ENCODE data around the gene PRKCE.

PRKCE gene

DNA sequence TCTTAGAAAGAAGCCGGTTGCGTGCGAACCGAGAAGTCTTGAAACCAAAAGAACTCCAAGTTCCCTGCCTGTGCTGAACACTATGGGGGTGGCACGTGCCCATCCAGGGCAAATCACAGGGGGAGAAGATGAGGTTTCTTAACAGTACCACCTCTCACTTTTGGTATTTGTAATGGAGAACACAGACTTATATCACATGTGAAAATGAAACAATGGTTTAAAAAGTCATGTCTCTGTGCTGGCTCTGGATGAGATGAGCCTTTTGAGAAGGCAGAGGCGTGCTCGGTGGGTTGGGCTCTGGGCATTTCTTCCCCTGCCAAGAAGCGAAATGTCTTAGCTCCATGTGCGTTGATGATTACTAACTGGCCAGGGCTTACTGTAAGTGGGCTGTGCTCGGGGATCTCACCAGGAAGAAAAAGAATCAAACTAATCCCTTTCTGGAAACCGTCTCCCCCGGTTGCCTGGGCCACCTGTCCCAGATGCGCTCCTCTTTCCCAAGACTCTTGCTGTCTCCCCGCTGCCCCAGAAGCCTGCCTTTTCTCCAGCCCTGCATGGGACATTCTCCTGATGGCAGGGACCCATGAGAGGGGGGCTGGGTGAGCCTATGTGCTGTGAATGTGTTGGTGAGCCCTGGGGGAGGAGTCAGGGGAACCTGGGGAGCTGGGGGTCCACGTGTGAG, 252.9 kb downstream of the PRKCE start:
- no peak overlapping the region for H3K27ac ChIP-seq
- DNase-seq (ENCODE audit: low spot score) = no peak
- CTCF ChIA-PET = interaction anchor here (0.6 kb wide), 1 partner anchor 774 kb away, joined by 4 read pairs; no protein-coding TSS in a partner anchor
- TF ChIP-seq, protein P1, sequence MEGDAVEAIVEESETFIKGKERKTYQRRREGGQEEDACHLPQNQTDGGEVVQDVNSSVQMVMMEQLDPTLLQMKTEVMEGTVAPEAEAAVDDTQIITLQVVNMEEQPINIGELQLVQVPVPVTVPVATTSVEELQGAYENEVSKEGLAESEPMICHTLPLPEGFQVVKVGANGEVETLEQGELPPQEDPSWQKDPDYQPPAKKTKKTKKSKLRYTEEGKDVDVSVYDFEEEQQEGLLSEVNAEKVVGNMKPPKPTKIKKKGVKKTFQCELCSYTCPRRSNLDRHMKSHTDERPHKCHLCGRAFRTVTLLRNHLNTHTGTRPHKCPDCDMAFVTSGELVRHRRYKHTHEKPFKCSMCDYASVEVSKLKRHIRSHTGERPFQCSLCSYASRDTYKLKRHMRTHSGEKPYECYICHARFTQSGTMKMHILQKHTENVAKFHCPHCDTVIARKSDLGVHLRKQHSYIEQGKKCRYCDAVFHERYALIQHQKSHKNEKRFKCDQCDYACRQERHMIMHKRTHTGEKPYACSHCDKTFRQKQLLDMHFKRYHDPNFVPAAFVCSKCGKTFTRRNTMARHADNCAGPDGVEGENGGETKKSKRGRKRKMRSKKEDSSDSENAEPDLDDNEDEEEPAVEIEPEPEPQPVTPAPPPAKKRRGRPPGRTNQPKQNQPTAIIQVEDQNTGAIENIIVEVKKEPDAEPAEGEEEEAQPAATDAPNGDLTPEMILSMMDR (conservative IDR thresholded peaks at IDR 0.05; ENCODE audit: low read depth) = no peak
- POLR2A ChIA-PET (ENCODE audit: low non-redundant PET) = no interaction called here

DNA sequence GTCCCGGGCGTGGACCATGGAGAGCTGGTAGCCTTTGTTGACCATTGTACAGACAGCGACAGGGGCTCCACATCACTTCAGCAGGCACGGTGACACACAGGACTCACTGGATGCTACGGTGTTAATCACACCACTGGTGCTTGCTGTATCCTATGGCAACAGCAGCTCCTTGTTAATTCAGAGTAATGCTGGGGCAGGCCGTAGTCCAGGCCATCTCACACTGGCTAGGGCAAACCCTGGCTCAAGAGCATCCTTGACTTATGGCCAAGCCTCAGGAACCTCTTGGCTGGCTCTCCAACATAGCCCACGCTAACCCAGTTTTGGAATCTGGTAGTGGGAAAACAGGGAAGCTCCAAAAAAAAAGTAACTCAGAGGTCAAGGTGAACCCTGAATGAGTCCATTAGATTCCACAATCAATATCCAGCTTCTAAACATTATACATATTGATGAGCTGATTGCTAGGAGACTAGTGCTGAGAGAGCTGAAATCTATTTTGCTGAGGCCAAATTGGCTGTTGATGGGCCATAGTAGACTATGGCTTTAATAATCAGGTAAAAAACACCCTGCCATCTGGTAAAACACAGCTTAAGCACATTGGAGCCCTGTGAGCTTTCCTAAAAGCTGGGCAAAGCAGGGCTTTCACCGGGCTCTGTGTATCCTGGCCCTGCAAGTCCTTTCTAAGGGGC, 253.6 kb downstream of the PRKCE start:
- ChIA-PET CTCF (interaction anchor here (0.6 kb wide), 3 partner anchors 24 to 773 kb away, joined by 4 to 6 read pairs (median 4); no protein-coding TSS in a partner anchor), POLR2A (ENCODE audit: low non-redundant PET) (no interaction called here)
- no peak for DNase-seq (ENCODE audit: low spot score)
- TF ChIP-seq, protein P1 (conservative IDR thresholded peaks at IDR 0.05; ENCODE audit: low read depth) = no peak
- no peak overlapping the region for H3K27ac ChIP-seq

DNA sequence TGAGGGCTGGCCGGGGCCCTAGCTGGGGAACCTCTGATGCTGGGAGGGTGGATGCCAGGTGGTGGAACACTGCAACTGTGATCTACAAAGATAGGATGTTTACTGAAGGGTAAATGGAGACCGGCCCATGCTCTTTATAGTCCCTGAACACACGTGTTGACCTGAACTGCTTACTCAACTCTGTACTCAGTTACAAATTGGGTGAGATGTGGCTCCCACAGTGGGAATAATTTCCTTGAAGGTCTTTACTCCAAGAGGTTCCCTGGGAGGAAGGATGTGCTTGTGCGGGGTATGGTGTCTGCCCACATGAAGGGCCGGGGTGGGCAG, 254.1 kb downstream of the PRKCE start:
- TF ChIP-seq, protein P1 (conservative IDR thresholded peaks at IDR 0.05; ENCODE audit: low read depth) = no peak
- POLR2A ChIA-PET (ENCODE audit: low non-redundant PET) = no interaction called here
- CTCF ChIA-PET = interaction anchor here (0.6 kb wide), 2 partner anchors 23 to 180 kb away, joined by 4 to 6 read pairs; no protein-coding TSS in a partner anchor
- no peak overlapping the region for H3K27ac ChIP-seq
- DNase-seq (ENCODE audit: low spot score) = no peak

DNA sequence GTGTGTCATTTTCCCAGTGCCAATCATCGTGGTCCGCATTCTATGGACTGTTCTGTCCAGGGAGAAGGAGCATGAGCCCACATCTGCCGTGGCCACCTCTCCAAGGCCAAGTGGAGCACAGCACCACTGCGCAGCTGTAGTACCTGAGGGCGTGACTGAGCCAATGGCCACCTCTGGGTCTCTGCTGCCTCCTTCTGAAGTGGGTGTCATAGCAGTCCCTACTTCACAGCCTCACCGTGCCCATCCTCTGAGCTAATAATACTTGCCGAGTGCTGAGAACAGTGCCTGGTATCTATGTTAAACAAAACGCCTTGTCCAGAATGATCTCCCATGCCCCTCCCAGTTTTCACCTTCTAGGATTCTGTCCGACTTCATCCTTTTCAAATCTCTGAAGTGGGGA, 256.1 kb downstream of the PRKCE start:
- no peak overlapping the region for H3K27ac ChIP-seq
- ChIA-PET POLR2A (ENCODE audit: low non-redundant PET) (no interaction called here), CTCF (no interaction called here)
- TF ChIP-seq, protein P1 (conservative IDR thresholded peaks at IDR 0.05; ENCODE audit: low read depth) = no peak
- DNase-seq (ENCODE audit: low spot score) = no peak

DNA sequence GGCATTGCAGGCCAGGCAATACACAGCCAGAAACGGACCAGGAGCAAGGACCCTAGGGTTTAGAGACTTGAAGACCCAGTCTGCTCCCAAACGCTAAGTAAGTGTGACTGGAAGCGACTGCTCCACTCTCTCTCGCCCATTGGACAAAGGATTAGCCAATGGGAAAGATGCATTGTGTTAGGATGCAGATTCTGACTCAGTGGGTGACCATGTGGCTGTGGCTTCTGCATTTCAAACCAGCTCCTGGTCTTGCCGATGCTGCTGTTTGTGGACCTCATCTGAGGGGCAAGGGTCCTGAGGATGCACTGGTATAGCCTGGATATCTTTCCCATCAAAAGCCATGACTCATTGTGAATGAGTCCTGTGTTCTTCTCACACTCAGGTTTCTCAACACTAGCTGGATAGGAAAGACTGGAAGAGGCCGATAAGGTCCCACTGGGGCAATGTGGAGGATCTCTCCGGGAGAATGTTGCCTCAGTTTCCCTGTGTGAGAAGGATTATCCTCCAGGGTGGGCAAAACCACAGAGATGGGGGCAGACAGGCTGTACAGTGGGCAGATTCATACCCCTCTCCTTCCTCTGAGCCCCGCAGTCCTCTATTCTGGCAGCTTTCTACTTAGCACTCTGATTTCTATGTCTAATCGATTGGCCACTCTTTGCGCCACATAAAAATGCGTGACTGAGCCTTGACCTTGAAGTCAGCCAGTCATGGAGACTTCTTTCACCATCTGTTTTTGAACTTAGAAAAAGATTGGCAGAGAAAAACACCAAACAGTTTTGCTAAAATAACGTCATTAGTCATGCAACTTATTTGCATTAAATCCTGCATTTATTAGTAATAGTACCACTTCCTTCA, 257.1 kb downstream of the PRKCE start:
- ChIA-PET CTCF (no interaction called here), POLR2A (ENCODE audit: low non-redundant PET) (no interaction called here)
- H3K27ac ChIP-seq = no peak overlapping the region
- no peak for DNase-seq (ENCODE audit: low spot score)
- TF ChIP-seq, protein P1 (conservative IDR thresholded peaks at IDR 0.05; ENCODE audit: low read depth) = no peak

DNA sequence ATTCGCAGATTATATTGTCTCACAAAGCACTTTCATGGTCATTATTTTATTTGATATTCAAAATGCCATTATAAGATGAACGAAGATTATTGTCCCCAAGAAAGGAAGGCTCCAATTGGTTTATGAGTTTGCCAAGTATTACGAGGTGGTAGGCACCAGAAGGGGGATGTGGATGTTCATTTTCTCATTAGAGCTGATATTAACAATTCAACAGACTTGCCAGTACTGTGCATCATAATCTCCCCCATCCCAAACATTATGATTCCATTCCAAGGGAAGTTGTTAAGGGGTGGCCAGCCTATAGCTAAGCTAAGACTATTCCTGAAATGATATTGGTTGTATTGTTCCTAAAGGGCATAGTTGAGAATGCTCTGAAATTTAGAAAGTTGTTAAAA, 257.7 kb downstream of the PRKCE start:
- ChIA-PET POLR2A (ENCODE audit: low non-redundant PET) (no interaction called here), CTCF (interaction anchor here (0.6 to 0.7 kb wide), 3 partner anchors 124 to 1623 kb away, joined by 3 to 5 read pairs (median 4); no protein-coding TSS in a partner anchor)
- TF ChIP-seq, protein P1 (conservative IDR thresholded peaks at IDR 0.05; ENCODE audit: low read depth) = no peak
- no peak for DNase-seq (ENCODE audit: low spot score)
- H3K27ac ChIP-seq = no peak overlapping the region

Measured in RWPE1 (cell line).